Panc1 (cell line): ENCODE measurements around the gene SLC4A5. TPM values are rescaled to one million over a fixed set of nuclear protein-coding genes. Genes with fewer than 3 reads are reported as not detected.

Experiments used
- ATAC-seq: fragments of 200-7000 bp; cut with Tn5 transposase; 2 replicates; pipeline ENCODE4 v1.9.1; 2020; ENCODE audit warnings: mild to moderate bottlenecking, moderate library complexity
- BruUV-seq: library from RNA; stranded (reverse); fragments of 400-500 nt; replicated peaks from 2 replicates; lab custom pipeline; 2021; lab: Mats Ljungman, UMichigan
- CTCF ChIA-PET: fragments of 300-600 bp; sonication (Branson Sonifier 250); formaldehyde crosslinking; loops from one replicate; lab custom pipeline; 2022; ENCODE audit warnings: antibody characterized with exemption; lab: Charles Lee
- POLR2A ChIA-PET: fragments of 300-600 bp; sonication (Branson Sonifier 250); formaldehyde crosslinking; loops from one replicate; lab custom pipeline; 2022; ENCODE audit warnings: antibody characterized with exemption; lab: Charles Lee
- DNase-seq: peaks from one replicate; pipeline ENCODE4 v3.0.0-alpha.2; 2010; ENCODE audit warnings: low read depth, low spot score
- H3K27ac ChIP-seq: 2 replicates; pipeline ENCODE4 v1.5.1; 2011; ENCODE audit warnings: mild to moderate bottlenecking, low read length, inconsistent platforms
- H3K27me3 ChIP-seq: fragments of 200-500 bp; sonication (Bioruptor generic); 2 replicates; pipeline ENCODE4 v1.6.0; 2014; ENCODE audit warnings: low read length, inconsistent platforms; ENCODE audit not compliant: control insufficient read depth, insufficient read depth
- H3K36me3 ChIP-seq: fragments of 200-500 bp; sonication (Bioruptor generic); 2 replicates; pipeline ENCODE4 v1.5.1; 2014; ENCODE audit warnings: inconsistent platforms, mild to moderate bottlenecking, low read length, moderate library complexity; ENCODE audit not compliant: control insufficient read depth, insufficient read depth
- H3K4me1 ChIP-seq: 2 replicates; pipeline ENCODE4 v1.5.1; 2011; ENCODE audit warnings: inconsistent platforms, mild to moderate bottlenecking, low read length, moderate library complexity; ENCODE audit not compliant: control insufficient read depth, insufficient read depth
- H3K4me3 ChIP-seq, 2 experiments: 2 replicates each; pipeline ENCODE4 v1.5.1; 2011 to 2012; ENCODE audit warnings: low read depth in 2 of 2, low read length in 2 of 2, mild to moderate bottlenecking in 2 of 2, inconsistent platforms in 1 of 2, moderate library complexity in 1 of 2
- H3K9me3 ChIP-seq: fragments of 200-500 bp; sonication (Bioruptor generic); 2 replicates; pipeline ENCODE4 v1.5.1; 2014; ENCODE audit warnings: low read depth, mild to moderate bottlenecking, inconsistent platforms, low read length, moderate library complexity; ENCODE audit not compliant: control insufficient read depth, insufficient read depth
- POLR2AphosphoS5 ChIP-seq: IDR thresholded peaks from 2 replicates; pipeline ENCODE4 v1.6.1; 2012; ENCODE audit warnings: mild to moderate bottlenecking, low read depth, low read length, moderate library complexity
- SIN3A ChIP-seq: IDR thresholded peaks from 2 replicates; pipeline ENCODE4 v1.6.1; 2012; ENCODE audit warnings: low read depth, mild to moderate bottlenecking, low read length, moderate library complexity, borderline replicate concordance; ENCODE audit not compliant: insufficient read depth
- TCF7L2 ChIP-seq: IDR thresholded peaks from 2 replicates; pipeline ENCODE4 v1.6.1; 2011; ENCODE audit warnings: mild to moderate bottlenecking, low read depth, low read length, inconsistent platforms
- in situ Hi-C: cut with HindIII; loops from 2 replicates; pipeline ENCODE4 v1.10.0; 2016; ENCODE audit warnings: low sequenced_read_pairs, low pct_unique_long_range_greater_than_20kb
- intact Hi-C: fragments of 100-400 bp; cut with micrococcal nuclease; formaldehyde crosslinking; loops from one replicate; pipeline ENCODE4 v1.10.0; 2022; ENCODE audit not compliant: unreplicated experiment
- total RNA-seq: library from RNA; stranded (reverse); gene quantifications from one replicate; pipeline ENCODE4 v1.2.1, GENCODE V29; 2021; ENCODE audit not compliant: unreplicated experiment
- TF ChIP-seq, protein P1 (sequence below), 2 experiments: IDR thresholded peaks; 2 replicates each; pipeline ENCODE4 v1.6.1; 2011 to 2012; ENCODE audit warnings: low read depth in 2 of 2, control low read depth in 1 of 2, low read length in 1 of 2, mild to moderate bottlenecking in 1 of 2, moderate library complexity in 1 of 2; ENCODE audit not compliant: insufficient read depth in 1 of 2
- TF ChIP-seq, protein P2 (sequence below): fragments of 450-650 bp; IDR thresholded peaks from 2 replicates; pipeline ENCODE4 v1.5.1; 2017; ENCODE audit warnings: mild to moderate bottlenecking

SLC4A5 gene
- total RNA-seq, 1 experiment from 2014 or later: 1.2 TPM

DNA sequence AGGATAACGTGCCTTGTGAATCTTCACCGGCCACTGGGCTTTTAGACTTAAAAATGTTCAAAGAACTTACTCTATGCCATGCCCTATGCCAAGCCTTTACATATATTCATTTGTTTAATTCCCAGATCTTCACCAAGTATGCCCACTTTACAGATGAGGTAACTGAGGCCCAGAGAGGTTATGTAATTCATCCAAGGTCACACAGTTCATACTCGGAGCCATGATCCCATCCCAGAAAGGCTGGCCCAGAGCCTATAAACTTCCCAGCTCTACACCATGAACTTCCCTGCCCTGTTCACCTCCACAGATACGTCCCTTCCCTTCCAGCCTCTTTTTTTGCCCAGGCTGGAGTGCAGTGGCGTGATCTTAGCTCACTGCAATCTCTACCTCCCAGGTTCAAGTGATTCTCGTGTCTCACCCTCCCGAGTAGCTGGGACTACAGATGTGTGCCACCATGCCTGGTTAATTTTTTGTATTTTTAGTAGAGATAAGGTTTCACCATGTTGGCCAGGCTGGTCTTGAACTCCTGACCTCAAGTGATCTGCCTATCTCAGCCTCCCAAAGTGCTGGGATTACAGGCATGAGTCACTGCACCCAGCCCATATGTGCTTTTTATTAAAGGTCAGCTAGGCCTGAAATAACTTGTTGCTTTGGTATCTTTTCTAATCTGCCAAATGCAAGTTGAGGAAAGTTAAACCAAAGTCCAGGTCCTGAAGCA, 100.7 kb downstream of the SLC4A5 start:
- DNase-seq (no peak), ATAC-seq (no peak)
- no peaks in the 10 kb centered on the region for H3K27me3 ChIP-seq
- CTCF ChIA-PET: interaction anchor here (0.5 kb wide), 1 partner anchor 15 kb away, joined by 6 read pairs; no protein-coding TSS in a partner anchor
- in situ Hi-C loops: no loop called here
- no peaks in the 10 kb centered on the region for H3K4me1 ChIP-seq
- intact Hi-C loops: no loop called here
- no peak overlapping the region for H3K4me3 ChIP-seq
- TF ChIP-seq SIN3A (no peak), POLR2AphosphoS5 (no peak), TCF7L2 (no peak)
- TF ChIP-seq, protein P1, sequence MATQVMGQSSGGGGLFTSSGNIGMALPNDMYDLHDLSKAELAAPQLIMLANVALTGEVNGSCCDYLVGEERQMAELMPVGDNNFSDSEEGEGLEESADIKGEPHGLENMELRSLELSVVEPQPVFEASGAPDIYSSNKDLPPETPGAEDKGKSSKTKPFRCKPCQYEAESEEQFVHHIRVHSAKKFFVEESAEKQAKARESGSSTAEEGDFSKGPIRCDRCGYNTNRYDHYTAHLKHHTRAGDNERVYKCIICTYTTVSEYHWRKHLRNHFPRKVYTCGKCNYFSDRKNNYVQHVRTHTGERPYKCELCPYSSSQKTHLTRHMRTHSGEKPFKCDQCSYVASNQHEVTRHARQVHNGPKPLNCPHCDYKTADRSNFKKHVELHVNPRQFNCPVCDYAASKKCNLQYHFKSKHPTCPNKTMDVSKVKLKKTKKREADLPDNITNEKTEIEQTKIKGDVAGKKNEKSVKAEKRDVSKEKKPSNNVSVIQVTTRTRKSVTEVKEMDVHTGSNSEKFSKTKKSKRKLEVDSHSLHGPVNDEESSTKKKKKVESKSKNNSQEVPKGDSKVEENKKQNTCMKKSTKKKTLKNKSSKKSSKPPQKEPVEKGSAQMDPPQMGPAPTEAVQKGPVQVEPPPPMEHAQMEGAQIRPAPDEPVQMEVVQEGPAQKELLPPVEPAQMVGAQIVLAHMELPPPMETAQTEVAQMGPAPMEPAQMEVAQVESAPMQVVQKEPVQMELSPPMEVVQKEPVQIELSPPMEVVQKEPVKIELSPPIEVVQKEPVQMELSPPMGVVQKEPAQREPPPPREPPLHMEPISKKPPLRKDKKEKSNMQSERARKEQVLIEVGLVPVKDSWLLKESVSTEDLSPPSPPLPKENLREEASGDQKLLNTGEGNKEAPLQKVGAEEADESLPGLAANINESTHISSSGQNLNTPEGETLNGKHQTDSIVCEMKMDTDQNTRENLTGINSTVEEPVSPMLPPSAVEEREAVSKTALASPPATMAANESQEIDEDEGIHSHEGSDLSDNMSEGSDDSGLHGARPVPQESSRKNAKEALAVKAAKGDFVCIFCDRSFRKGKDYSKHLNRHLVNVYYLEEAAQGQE (IDR thresholded peaks at IDR 0.05; ENCODE audit: insufficient read depth in 1 of 2, low read depth in 2 of 2, low read length in 1 of 2): no peak
- TF ChIP-seq, protein P2, sequence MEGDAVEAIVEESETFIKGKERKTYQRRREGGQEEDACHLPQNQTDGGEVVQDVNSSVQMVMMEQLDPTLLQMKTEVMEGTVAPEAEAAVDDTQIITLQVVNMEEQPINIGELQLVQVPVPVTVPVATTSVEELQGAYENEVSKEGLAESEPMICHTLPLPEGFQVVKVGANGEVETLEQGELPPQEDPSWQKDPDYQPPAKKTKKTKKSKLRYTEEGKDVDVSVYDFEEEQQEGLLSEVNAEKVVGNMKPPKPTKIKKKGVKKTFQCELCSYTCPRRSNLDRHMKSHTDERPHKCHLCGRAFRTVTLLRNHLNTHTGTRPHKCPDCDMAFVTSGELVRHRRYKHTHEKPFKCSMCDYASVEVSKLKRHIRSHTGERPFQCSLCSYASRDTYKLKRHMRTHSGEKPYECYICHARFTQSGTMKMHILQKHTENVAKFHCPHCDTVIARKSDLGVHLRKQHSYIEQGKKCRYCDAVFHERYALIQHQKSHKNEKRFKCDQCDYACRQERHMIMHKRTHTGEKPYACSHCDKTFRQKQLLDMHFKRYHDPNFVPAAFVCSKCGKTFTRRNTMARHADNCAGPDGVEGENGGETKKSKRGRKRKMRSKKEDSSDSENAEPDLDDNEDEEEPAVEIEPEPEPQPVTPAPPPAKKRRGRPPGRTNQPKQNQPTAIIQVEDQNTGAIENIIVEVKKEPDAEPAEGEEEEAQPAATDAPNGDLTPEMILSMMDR: no peak
- no TSS peak for BruUV-seq
- no peaks in the 10 kb centered on the region for H3K36me3 ChIP-seq
- no peak overlapping the region for H3K27ac ChIP-seq
- H3K9me3 ChIP-seq: no peaks in the 10 kb centered on the region
- POLR2A ChIA-PET: no interaction called here

DNA sequence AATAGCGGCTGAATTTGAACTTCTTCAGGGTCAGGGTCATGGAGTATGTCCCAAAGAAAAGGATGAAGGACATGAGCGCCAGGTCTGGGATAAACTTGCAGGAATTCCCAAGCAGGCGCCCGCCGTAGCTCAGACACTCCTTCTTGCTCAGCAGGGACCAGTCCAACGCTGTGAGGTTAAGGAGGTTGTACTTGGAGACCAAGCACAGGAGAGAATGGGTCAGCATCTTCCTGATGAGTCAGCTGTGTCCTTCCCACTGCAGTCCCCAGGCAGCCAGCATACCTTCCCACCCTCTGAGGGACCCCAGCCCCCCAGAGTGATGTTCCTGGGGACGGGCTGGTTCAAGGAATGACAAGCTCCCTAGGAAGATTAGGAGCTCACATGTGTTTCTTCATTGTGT, 103.9 kb downstream of the SLC4A5 start:
- TF ChIP-seq, protein P2: no peak
- TF ChIP-seq SIN3A: no peak
- no peak for TF ChIP-seq POLR2AphosphoS5
- TF ChIP-seq TCF7L2: no peak
- TF ChIP-seq, protein P1 (IDR thresholded peaks at IDR 0.05; ENCODE audit: insufficient read depth in 1 of 2, low read depth in 2 of 2, low read length in 1 of 2): no peak
- Histone ChIP-seq H3K36me3 (no peaks in the 10 kb centered on the region), H3K27ac (no peak overlapping the region), H3K4me3 (no peak overlapping the region), H3K9me3 (no peaks in the 10 kb centered on the region), H3K27me3 (no peaks in the 10 kb centered on the region), H3K4me1 (no peaks in the 10 kb centered on the region)
- intact Hi-C loops: no loop called here
- CTCF ChIA-PET: no interaction called here
- no peak for DNase-seq
- BruUV-seq: no TSS peak
- ATAC-seq: no peak
- POLR2A ChIA-PET: no interaction called here
- in situ Hi-C loops: no loop called here
